ENCODE results near the gene FHAD1. TPM values are rescaled to one million over a fixed set of nuclear protein-coding genes. Genes with fewer than 3 reads are reported as not detected.
"Not testable (repeated sequence)": the region's sequence is repeated elsewhere in the genome, so short reads cannot be mapped to it uniquely, and the experiment has no call there.

Gene FHAD1
- total RNA-seq, 1 donor from 2014 or later: not detected

GRCh38 chr1:15433471-15433870 is 186.4 kb downstream of the FHAD1 start:
- peak; percentile 50 for DNase-seq (ENCODE audit: low spot score)
- H3K27me3 Mint-ChIP-seq (ENCODE audit: low read depth): no peaks in the 10 kb centered on the region
- no peaks in the 10 kb centered on the region for H3K4me1 Mint-ChIP-seq (ENCODE audit: low read depth)
- H3K36me3 Mint-ChIP-seq (ENCODE audit: low read depth): no peaks in the 10 kb centered on the region
- no peak overlapping the region for H3K4me3 Mint-ChIP-seq (ENCODE audit: unreplicated experiment)
- no peaks in the 10 kb centered on the region for H3K9me3 Mint-ChIP-seq (ENCODE audit: low read depth)
- no peak for TF ChIP-seq CTCF (IDR thresholded peaks at IDR 0.05)
- H3K27ac Mint-ChIP-seq (ENCODE audit: unreplicated experiment): no peak overlapping the region

GRCh38 chr1:15434739-15435138 is 187.7 kb downstream of the FHAD1 start:
- H3K27ac Mint-ChIP-seq (ENCODE audit: unreplicated experiment); DNase-seq (ENCODE audit: low spot score); H3K4me3 Mint-ChIP-seq (ENCODE audit: unreplicated experiment); H3K36me3 Mint-ChIP-seq (ENCODE audit: low read depth); H3K9me3 Mint-ChIP-seq (ENCODE audit: low read depth); H3K27me3 Mint-ChIP-seq (ENCODE audit: low read depth); H3K4me1 Mint-ChIP-seq (ENCODE audit: low read depth): not testable (repeated sequence)

GRCh38 chr1:15435239-15436077 is 188.4 kb downstream of the FHAD1 start:
- Mint-ChIP-seq H3K9me3 (ENCODE audit: low read depth) (no peaks in the 10 kb centered on the region), H3K36me3 (ENCODE audit: low read depth) (no peaks in the 10 kb centered on the region), H3K4me1 (ENCODE audit: low read depth) (no peaks in the 10 kb centered on the region), H3K27ac (ENCODE audit: unreplicated experiment) (no peak overlapping the region), H3K27me3 (ENCODE audit: low read depth) (no peaks in the 10 kb centered on the region), H3K4me3 (ENCODE audit: unreplicated experiment) (no peak overlapping the region)
- DNase-seq (ENCODE audit: low spot score): no peak
- no peak for TF ChIP-seq CTCF (IDR thresholded peaks at IDR 0.05)

- Mint-ChIP-seq H3K9me3 (ENCODE audit: low read depth) (no peaks in the 10 kb centered on the region), H3K27ac (ENCODE audit: unreplicated experiment) (no peak overlapping the region), H3K4me1 (ENCODE audit: low read depth) (no peaks in the 10 kb centered on the region), H3K4me3 (ENCODE audit: unreplicated experiment) (no peak overlapping the region), H3K27me3 (ENCODE audit: low read depth) (peaks cover 3% of the 10 kb centered on the region), H3K36me3 (ENCODE audit: low read depth) (no peaks in the 10 kb centered on the region)
- no peak for DNase-seq (ENCODE audit: low spot score)
- no peak for TF ChIP-seq CTCF (IDR thresholded peaks at IDR 0.05)
Measured at GRCh38 chr1:15436881-15437442, 189.9 kb downstream of the FHAD1 start.

GRCh38 chr1:15439325-15439724 is 192.3 kb downstream of the FHAD1 start:
- H3K27me3 Mint-ChIP-seq (ENCODE audit: low read depth): peaks cover 9% of the 10 kb centered on the region
- H3K36me3 Mint-ChIP-seq (ENCODE audit: low read depth): no peaks in the 10 kb centered on the region
- H3K27ac Mint-ChIP-seq (ENCODE audit: unreplicated experiment): no peak overlapping the region
- no peak for TF ChIP-seq CTCF (IDR thresholded peaks at IDR 0.05)
- H3K4me3 Mint-ChIP-seq (ENCODE audit: unreplicated experiment): no peak overlapping the region
- DNase-seq (ENCODE audit: low spot score): no peak
- H3K9me3 Mint-ChIP-seq (ENCODE audit: low read depth): no peaks in the 10 kb centered on the region
- H3K4me1 Mint-ChIP-seq (ENCODE audit: low read depth): no peaks in the 10 kb centered on the region
